Endothelial cell (in vitro differentiated cells): ENCODE measurements around the gene HNRNPUL1. TPM values are rescaled to one million over a fixed set of nuclear protein-coding genes. Genes with fewer than 3 reads are reported as not detected.
"Not testable (repeated sequence)": the region's sequence is repeated elsewhere in the genome, so short reads cannot be mapped to it uniquely, and the experiment has no call there.

Experiments
- DNase-seq: peaks from one replicate; pipeline ENCODE4 v3.0.0; 2021; ENCODE audit warnings: low spot score
- H3K27ac Mint-ChIP-seq: one replicate; pipeline ENCODE4 v1.8.0; 2021; ENCODE audit warnings: mixed read lengths, inconsistent platforms; ENCODE audit not compliant: unreplicated experiment
- H3K27me3 Mint-ChIP-seq: one replicate; pipeline ENCODE4 v1.8.0; 2021; ENCODE audit warnings: mild to moderate bottlenecking, moderate library complexity, mixed read lengths, inconsistent platforms; ENCODE audit not compliant: unreplicated experiment
- H3K36me3 Mint-ChIP-seq: one replicate; pipeline ENCODE4 v1.8.0; 2021; ENCODE audit warnings: mild to moderate bottlenecking, low read depth, mixed read lengths, inconsistent platforms; ENCODE audit not compliant: unreplicated experiment
- H3K4me1 Mint-ChIP-seq: one replicate; pipeline ENCODE4 v1.8.0; 2021; ENCODE audit warnings: mild to moderate bottlenecking, mixed read lengths, inconsistent platforms; ENCODE audit not compliant: unreplicated experiment
- H3K4me3 Mint-ChIP-seq: one replicate; pipeline ENCODE4 v1.8.0; 2021; ENCODE audit warnings: mild to moderate bottlenecking, mixed read lengths, inconsistent platforms; ENCODE audit not compliant: unreplicated experiment
- H3K9me3 Mint-ChIP-seq: one replicate; pipeline ENCODE4 v1.8.0; 2021; ENCODE audit warnings: mixed read lengths, inconsistent platforms; ENCODE audit not compliant: unreplicated experiment
- CTCF ChIP-seq: fragments of 200-600 bp; sonication (generic); IDR thresholded peaks from one replicate; pipeline ENCODE4 v1.5.0; 2021; ENCODE audit warnings: antibody characterized with exemption; ENCODE audit not compliant: unreplicated experiment
- total RNA-seq: library from RNA; stranded (reverse); fragmentation: NEBNext Ultra II Directional; extraction: Animal tissue kit (Norgen Biotek cat#: 25700); gene quantifications from one replicate; pipeline ENCODE4 v1.2.1, GENCODE V29; 2021; ENCODE audit not compliant: unreplicated experiment

The HNRNPUL1 gene
- total RNA-seq, 1 donor from 2014 or later: 259 TPM

GRCh38 chr19:41288673-41289530, 24.7 kb downstream of the HNRNPUL1 start:
- Mint-ChIP-seq H3K36me3 (peaks cover 42% of the 10 kb centered on the region), H3K9me3 (no peaks in the 10 kb centered on the region), H3K27me3 (no peaks in the 10 kb centered on the region), H3K4me3 (peak overlapping the region; percentile 67), H3K27ac (no peak overlapping the region), H3K4me1 (no peaks in the 10 kb centered on the region)
- no peak for DNase-seq
- TF ChIP-seq CTCF: no peak

- not testable (repeated sequence) for H3K4me3 Mint-ChIP-seq, H3K27me3 Mint-ChIP-seq, DNase-seq, H3K4me1 Mint-ChIP-seq, H3K9me3 Mint-ChIP-seq, H3K27ac Mint-ChIP-seq
- peaks cover 47% of the 10 kb centered on the region for H3K36me3 Mint-ChIP-seq
Measured at GRCh38 chr19:41289814-41290213, 25.6 kb downstream of the HNRNPUL1 start.

- H3K36me3 Mint-ChIP-seq: peaks cover 75% of the 10 kb centered on the region
- peak overlapping the region; percentile 77 for H3K4me3 Mint-ChIP-seq
- no peaks in the 10 kb centered on the region for H3K9me3 Mint-ChIP-seq
- DNase-seq: no peak
- H3K27ac Mint-ChIP-seq: no peak overlapping the region
- H3K27me3 Mint-ChIP-seq: no peaks in the 10 kb centered on the region
- H3K4me1 Mint-ChIP-seq: peaks cover 13% of the 10 kb centered on the region
- no peak for TF ChIP-seq CTCF
Measured at GRCh38 chr19:41294393-41294792, 30.2 kb downstream of the HNRNPUL1 start.

- Mint-ChIP-seq H3K36me3 (peaks cover 82% of the 10 kb centered on the region), H3K4me3 (peak overlapping the region; percentile 71), H3K9me3 (no peaks in the 10 kb centered on the region), H3K4me1 (peaks cover 23% of the 10 kb centered on the region), H3K27me3 (no peaks in the 10 kb centered on the region), H3K27ac (peak overlapping the region; percentile 30)
- no peak for TF ChIP-seq CTCF
- DNase-seq: no peak
Measured at GRCh38 chr19:41295499-41295898, 31.3 kb downstream of the HNRNPUL1 start.

- H3K27me3 Mint-ChIP-seq: no peaks in the 10 kb centered on the region
- no peak overlapping the region for H3K4me3 Mint-ChIP-seq
- DNase-seq: no peak
- H3K36me3 Mint-ChIP-seq: peaks cover 82% of the 10 kb centered on the region
- H3K9me3 Mint-ChIP-seq: no peaks in the 10 kb centered on the region
- peaks cover 32% of the 10 kb centered on the region for H3K4me1 Mint-ChIP-seq
- no peak for TF ChIP-seq CTCF
- peak overlapping the region; percentile 90 for H3K27ac Mint-ChIP-seq
Measured at GRCh38 chr19:41296433-41296871, 32.3 kb downstream of the HNRNPUL1 start.
